Inflammatory macrophage treated with lipopolysaccharide for 4 hours (primary cell): ENCODE results near the gene SLC25A46.
"Not testable (repeated sequence)": the region's sequence is repeated elsewhere in the genome, so short reads cannot be mapped to it uniquely, and the experiment has no call there.

Experiments used
- DNase-seq: peaks from one replicate; pipeline ENCODE4 v3.0.0-alpha.2; 2020

SLC25A46 gene

GRCh38 chr5:110757118-110757729 is 18.4 kb downstream of the SLC25A46 start:
- DNase-seq, result peak; percentile 55

- no peak for DNase-seq
Observed at GRCh38 chr5:110760158-110760557, 21.4 kb downstream of the SLC25A46 start.

GRCh38 chr5:110768138-110768860 is 29.5 kb downstream of the SLC25A46 start:
- DNase-seq, result no peak

- no peak for DNase-seq
Observed at GRCh38 chr5:110769000-110769681, 30.3 kb downstream of the SLC25A46 start.

- no peak for DNase-seq
Observed at GRCh38 chr5:110770286-110770685, 31.5 kb downstream of the SLC25A46 start.

GRCh38 chr5:110784901-110785300 is 46.1 kb downstream of the SLC25A46 start:
- no peak for DNase-seq

GRCh38 chr5:110785356-110785755 is 46.5 kb downstream of the SLC25A46 start:
- no peak for DNase-seq

GRCh38 chr5:110788006-110788405 is 49.2 kb downstream of the SLC25A46 start:
- DNase-seq, result not testable (repeated sequence)

- no peak for DNase-seq
Observed at GRCh38 chr5:110790673-110791072, 51.9 kb downstream of the SLC25A46 start.

GRCh38 chr5:110802998-110803397 is 64.2 kb downstream of the SLC25A46 start:
- no peak for DNase-seq

GRCh38 chr5:110803467-110804326 is 64.9 kb downstream of the SLC25A46 start:
- no peak for DNase-seq

- no peak for DNase-seq
Observed at GRCh38 chr5:110807169-110807568, 68.4 kb downstream of the SLC25A46 start.

GRCh38 chr5:110809006-110809405 is 70.2 kb downstream of the SLC25A46 start:
- DNase-seq, result no peak
